HL-60 (cell line): ENCODE data around the gene PKNOX1.
"Not testable (repeated sequence)": the region's sequence is repeated elsewhere in the genome, so short reads cannot be mapped to it uniquely, and the experiment has no call there.

Source experiments
- DNase-seq, 2 experiments: peaks; one replicate each; pipeline ENCODE4 v3.0.0-alpha.2; 2010 to 2020; ENCODE audit warnings: low read depth in 1 of 2, low spot score in 1 of 2
- H3K27ac ChIP-seq: fragments of 250-450 bp; sonication (Bioruptor Pico); replicated peaks from 2 replicates; pipeline ENCODE4 v1.5.1; 2020; ENCODE audit warnings: mild to moderate bottlenecking, moderate library complexity
- H3K27me3 ChIP-seq: fragments of 250-450 bp; sonication (Bioruptor Pico); 2 replicates; pipeline ENCODE4 v1.5.1; 2021; ENCODE audit warnings: mild to moderate bottlenecking, moderate library complexity; ENCODE audit not compliant: insufficient read depth, poor library complexity, severe bottlenecking
- H3K4me3 ChIP-seq: replicated peaks from 2 replicates; pipeline ENCODE4 v1.5.1; 2011; ENCODE audit warnings: mild to moderate bottlenecking, control low read depth, low read length; ENCODE audit not compliant: insufficient read depth

The PKNOX1 gene

DNA sequence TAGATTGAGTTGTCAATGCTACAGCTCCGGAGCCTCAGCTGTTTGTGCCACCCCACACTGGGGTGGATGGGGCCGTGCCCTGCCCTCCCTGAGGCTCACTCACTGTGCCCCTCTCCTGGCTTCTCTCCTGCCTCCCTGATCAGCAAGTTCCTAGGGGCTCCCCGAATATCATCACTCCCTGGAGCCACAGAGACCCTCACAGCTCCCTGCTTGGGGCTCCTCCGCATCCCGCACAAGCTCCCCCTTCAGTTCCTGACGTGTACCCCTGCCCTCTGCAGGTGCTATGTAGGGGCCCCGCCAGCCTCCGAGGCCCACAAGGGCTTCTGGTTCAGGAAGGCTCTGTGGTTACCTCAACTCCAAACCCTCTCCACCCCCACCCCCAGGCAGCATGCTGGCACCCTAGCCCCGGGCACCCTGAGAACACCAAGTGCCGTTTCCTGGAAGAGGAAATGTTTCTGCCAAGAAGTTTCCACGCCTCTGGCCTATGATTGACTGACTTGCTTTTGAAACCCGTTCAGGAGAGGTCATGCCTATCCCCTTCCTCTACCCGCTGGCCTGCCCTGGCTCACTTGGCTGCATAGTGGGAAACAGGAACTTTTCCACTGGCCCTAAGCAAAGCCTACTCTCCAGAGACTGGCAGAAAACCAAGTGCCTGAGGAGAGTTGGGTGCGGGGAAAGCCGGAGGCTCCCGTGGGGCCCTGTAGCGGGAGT is 71.0 kb downstream of the PKNOX1 start:
- H3K27me3 ChIP-seq, H3K4me3 ChIP-seq, DNase-seq: not testable (repeated sequence)
- peak overlapping the region; percentile 61; the same call in 1 of the 2 replicates for H3K27ac ChIP-seq

- not testable (repeated sequence) for H3K4me3 ChIP-seq, H3K27me3 ChIP-seq, DNase-seq, H3K27ac ChIP-seq
These were observed 71.8 kb downstream of the PKNOX1 start for GRCh38 chr21:43045876-43046821.

- H3K4me3 ChIP-seq, DNase-seq, H3K27ac ChIP-seq, H3K27me3 ChIP-seq: not testable (repeated sequence)
These were observed 78.8 kb downstream of the PKNOX1 start for GRCh38 chr21:43053112-43053511.

- not testable (repeated sequence) for H3K27me3 ChIP-seq, DNase-seq, H3K27ac ChIP-seq, H3K4me3 ChIP-seq
These were observed 88.7 kb downstream of the PKNOX1 start for GRCh38 chr21:43062955-43063664.

GRCh38 chr21:43064265-43064917 is 90.0 kb downstream of the PKNOX1 start:
- not testable (repeated sequence) for DNase-seq, H3K4me3 ChIP-seq, H3K27me3 ChIP-seq, H3K27ac ChIP-seq

DNA sequence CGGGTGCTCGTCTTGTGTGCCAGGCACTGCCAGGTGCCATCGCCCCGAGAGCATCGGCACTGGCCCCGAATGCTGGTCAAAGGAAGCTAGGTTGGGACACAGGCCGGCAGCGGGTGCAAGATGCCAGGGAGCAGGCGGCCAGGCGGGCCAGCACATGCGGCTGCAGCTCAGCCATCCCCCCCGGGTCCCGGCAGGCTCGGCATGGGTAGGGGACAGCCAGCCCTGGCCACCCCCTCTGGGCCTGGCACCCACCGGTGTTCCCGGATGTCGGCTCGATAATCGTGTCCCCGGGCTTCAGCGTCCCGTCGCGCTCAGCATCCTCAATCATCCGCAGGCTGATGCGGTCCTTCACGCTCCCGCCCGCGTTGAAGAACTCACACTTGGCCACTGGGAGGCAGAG is 91.6 kb downstream of the PKNOX1 start:
- not testable (repeated sequence) for H3K27ac ChIP-seq, DNase-seq, H3K4me3 ChIP-seq, H3K27me3 ChIP-seq

- not testable (repeated sequence) for H3K4me3 ChIP-seq, DNase-seq, H3K27me3 ChIP-seq, H3K27ac ChIP-seq
These were observed 92.3 kb downstream of the PKNOX1 start for GRCh38 chr21:43066690-43067089.

GRCh38 chr21:43068065-43068464 is 93.7 kb downstream of the PKNOX1 start:
- H3K27me3 ChIP-seq, H3K4me3 ChIP-seq, H3K27ac ChIP-seq, DNase-seq: not testable (repeated sequence)

GRCh38 chr21:43069682-43070081 is 95.3 kb downstream of the PKNOX1 start:
- H3K4me3 ChIP-seq = not testable (repeated sequence)

DNA sequence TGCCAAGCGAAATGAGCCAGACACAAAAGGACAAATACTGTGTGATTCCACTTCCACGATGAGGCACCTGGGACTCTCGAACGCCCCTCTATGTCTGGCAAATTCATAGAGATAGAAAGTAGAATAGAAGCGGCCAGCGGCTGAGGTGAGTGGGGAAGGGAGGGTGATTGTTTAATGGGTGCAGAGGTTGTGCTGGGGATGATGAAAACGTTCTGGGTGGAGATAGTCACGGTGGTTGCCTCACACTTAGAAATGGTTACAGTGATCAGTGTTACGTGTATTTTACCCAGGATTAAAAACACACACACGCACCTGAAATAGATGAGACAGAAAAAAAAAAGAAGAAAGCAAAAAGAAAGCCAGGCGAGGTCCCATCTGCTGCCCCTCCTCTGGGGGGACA is 98.4 kb downstream of the PKNOX1 start:
- not testable (repeated sequence) for DNase-seq, H3K27me3 ChIP-seq, H3K4me3 ChIP-seq, H3K27ac ChIP-seq

More at GRCh38 chr21:43069682-43070081, 95.3 kb downstream of the PKNOX1 start:
- H3K27me3 ChIP-seq, H3K27ac ChIP-seq, DNase-seq: not testable (repeated sequence)

DNA sequence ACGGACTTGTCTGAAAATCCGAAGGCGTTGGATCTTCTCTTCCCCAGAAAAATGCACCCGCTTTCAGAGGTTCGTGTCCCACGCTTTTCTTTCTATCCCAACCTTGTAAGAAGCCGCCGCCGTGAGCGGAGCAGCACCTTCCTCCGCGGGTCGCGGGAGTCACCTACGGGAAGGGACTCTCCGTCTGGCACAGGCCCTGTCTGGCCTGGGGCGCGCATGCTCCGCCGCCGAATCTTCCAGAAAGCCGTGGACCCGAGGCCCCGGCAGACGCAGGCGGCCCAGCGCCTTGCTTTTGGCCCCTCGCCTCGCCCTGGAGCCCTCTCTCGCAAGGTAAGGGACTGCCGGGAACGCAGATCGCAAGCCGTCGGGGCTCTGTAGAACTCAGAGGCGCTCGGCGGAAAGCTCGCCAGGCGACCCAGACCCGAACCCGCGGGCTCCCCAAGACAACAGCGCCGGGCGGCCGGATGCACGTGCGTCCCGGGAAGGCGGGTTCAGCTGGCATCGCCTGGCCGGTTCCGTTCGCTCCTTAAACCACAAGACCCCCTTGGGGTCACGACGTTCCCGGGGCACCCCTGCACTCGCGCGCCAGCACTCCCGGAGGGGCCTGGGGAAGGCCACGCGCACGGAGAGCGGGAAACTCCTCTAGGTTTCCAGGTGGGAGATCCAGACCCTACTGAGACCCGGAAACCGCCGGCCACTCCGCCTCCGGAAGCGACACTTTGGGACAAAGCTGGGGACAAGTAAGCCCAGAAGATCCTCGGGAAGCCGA is 100.2 kb downstream of the PKNOX1 start:
- H3K27me3 ChIP-seq, H3K27ac ChIP-seq, DNase-seq, H3K4me3 ChIP-seq: not testable (repeated sequence)

- H3K4me3 ChIP-seq, DNase-seq, H3K27ac ChIP-seq, H3K27me3 ChIP-seq: not testable (repeated sequence)
These were observed 101.0 kb downstream of the PKNOX1 start, which contains the start of gene CBS for GRCh38 chr21:43075170-43076022. CBS (minus strand) TSS chr21:43075835; CDS start chr21:43072193, 3,642 bp downstream.
